ENCODE results near the gene PCDHGA5.
"Not testable (repeated sequence)": the region's sequence is repeated elsewhere in the genome, so short reads cannot be mapped to it uniquely, and the experiment has no call there.

Gene PCDHGA5

GRCh38 chr5:141392429-141393198 is 28.7 kb downstream of the PCDHGA5 start, which contains the start of gene PCDHGA8:
Gene PCDHGA8, plus strand, starts transcription at chr5:141392633. Its CDS starts 181 bp downstream, at chr5:141392814.
- peaks cover 55% of the 10 kb centered on the region for H3K27me3 Mint-ChIP-seq
- peaks cover 22% of the 10 kb centered on the region for H3K36me3 Mint-ChIP-seq
- H3K4me3 Mint-ChIP-seq: no peak within 1 kb of the TSS
- H3K9me3 Mint-ChIP-seq: peaks cover 24% of the 10 kb centered on the region
- H3K27ac Mint-ChIP-seq: no peak within 1 kb of the TSS
- H3K4me1 Mint-ChIP-seq: peaks cover 3% of the 10 kb centered on the region

GRCh38 chr5:141393267-141393666 is 29.3 kb downstream of the PCDHGA5 start:
- peaks cover 3% of the 10 kb centered on the region for H3K4me1 Mint-ChIP-seq
- H3K9me3 Mint-ChIP-seq: peaks cover 24% of the 10 kb centered on the region
- H3K36me3 Mint-ChIP-seq: peaks cover 22% of the 10 kb centered on the region
- no peak overlapping the region for H3K4me3 Mint-ChIP-seq
- no peak overlapping the region for H3K27ac Mint-ChIP-seq
- peaks cover 54% of the 10 kb centered on the region for H3K27me3 Mint-ChIP-seq

GRCh38 chr5:141394401-141395187 is 30.6 kb downstream of the PCDHGA5 start:
- Mint-ChIP-seq H3K9me3 (peaks cover 15% of the 10 kb centered on the region), H3K27me3 (peaks cover 53% of the 10 kb centered on the region), H3K36me3 (peaks cover 19% of the 10 kb centered on the region)
- H3K4me3 Mint-ChIP-seq, H3K4me1 Mint-ChIP-seq, H3K27ac Mint-ChIP-seq: not testable (repeated sequence)

DNA sequence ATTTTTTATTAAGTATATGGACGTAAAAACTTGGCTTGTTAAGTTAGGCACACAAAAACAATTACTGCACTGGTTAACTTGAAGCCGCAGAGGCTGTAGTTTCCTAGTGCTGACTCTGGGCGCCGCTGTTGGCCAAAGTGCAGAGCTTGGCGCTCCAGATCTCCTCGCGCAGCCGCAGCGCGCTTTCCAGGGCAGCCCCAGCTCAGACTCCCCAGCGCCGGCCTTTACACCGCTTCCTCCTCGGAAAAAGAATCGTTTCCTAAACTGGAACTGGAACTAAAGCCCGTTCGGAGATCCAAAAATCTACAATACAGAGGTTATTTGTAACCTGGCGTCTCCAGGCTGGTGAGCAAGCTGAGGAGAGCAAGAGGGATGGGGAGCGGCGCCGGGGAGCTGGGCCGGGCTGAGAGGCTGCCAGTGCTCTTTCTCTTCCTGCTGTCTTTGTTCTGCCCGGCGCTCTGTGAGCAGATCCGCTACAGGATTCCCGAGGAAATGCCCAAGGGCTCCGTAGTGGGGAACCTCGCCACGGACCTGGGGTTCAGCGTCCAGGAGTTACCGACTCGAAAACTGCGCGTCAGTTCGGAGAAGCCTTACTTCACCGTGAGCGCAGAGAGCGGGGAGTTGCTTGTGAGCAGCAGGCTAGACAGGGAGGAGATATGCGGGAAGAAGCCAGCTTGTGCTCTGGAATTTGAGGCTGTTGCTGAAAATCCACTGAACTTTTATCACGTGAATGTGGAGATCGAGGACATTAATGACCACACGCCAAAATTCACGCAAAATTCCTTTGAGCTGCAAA is 34.0 kb downstream of the PCDHGA5 start, which contains the start of gene PCDHGB5:
Gene PCDHGB5 (plus strand): TSS at position 192 of the 796 bp plus-strand sequence. CDS start 181 bp downstream, at position 373.
- peaks cover 12% of the 10 kb centered on the region for H3K9me3 Mint-ChIP-seq
- peak within 1 kb of the TSS; percentile 44 for H3K4me3 Mint-ChIP-seq
- not testable (repeated sequence) for H3K4me1 Mint-ChIP-seq, H3K27ac Mint-ChIP-seq
- peaks cover 19% of the 10 kb centered on the region for H3K36me3 Mint-ChIP-seq
- peaks cover 49% of the 10 kb centered on the region for H3K27me3 Mint-ChIP-seq

DNA sequence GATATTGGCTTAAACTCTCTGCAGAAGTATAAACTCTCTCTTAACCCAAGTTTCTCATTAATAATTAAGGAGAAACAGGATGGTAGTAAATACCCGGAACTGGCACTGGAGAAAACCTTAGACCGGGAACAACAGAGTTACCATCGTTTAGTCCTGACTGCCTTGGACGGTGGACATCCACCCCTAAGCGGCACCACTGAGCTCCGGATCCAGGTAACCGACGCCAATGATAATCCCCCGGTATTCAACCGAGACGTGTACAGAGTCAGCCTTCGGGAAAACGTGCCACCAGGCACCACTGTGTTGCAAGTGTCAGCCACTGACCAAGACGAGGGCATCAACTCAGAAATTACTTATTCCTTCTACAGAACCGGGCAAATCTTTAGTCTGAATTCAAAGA is 34.6 kb downstream of the PCDHGA5 start:
- Mint-ChIP-seq H3K27ac (no peak overlapping the region), H3K36me3 (peaks cover 17% of the 10 kb centered on the region), H3K4me3 (no peak overlapping the region), H3K4me1 (no peaks in the 10 kb centered on the region), H3K27me3 (peaks cover 52% of the 10 kb centered on the region), H3K9me3 (peaks cover 15% of the 10 kb centered on the region)

GRCh38 chr5:141399555-141400258 is 35.7 kb downstream of the PCDHGA5 start:
- Mint-ChIP-seq H3K27me3 (peaks cover 52% of the 10 kb centered on the region), H3K27ac (peak overlapping the region; percentile 86), H3K36me3 (peaks cover 16% of the 10 kb centered on the region), H3K4me3 (peak overlapping the region; percentile 57), H3K4me1 (no peaks in the 10 kb centered on the region), H3K9me3 (peaks cover 11% of the 10 kb centered on the region)

- H3K9me3 Mint-ChIP-seq: peaks cover 11% of the 10 kb centered on the region
- peaks cover 56% of the 10 kb centered on the region for H3K27me3 Mint-ChIP-seq
- peaks cover 16% of the 10 kb centered on the region for H3K36me3 Mint-ChIP-seq
- peak within 1 kb of the TSS; percentile 70 for H3K4me3 Mint-ChIP-seq
- H3K27ac Mint-ChIP-seq: no peak within 1 kb of the TSS
- H3K4me1 Mint-ChIP-seq: no peaks in the 10 kb centered on the region
These were observed 38.7 kb downstream of the PCDHGA5 start, which contains the start of gene PCDHGA9 for GRCh38 chr5:141402553-141403243. Gene PCDHGA9, plus strand, starts transcription at chr5:141402778. Its CDS starts 175 bp downstream, at chr5:141402953.

GRCh38 chr5:141403387-141403786 is 39.4 kb downstream of the PCDHGA5 start:
- peaks cover 16% of the 10 kb centered on the region for H3K9me3 Mint-ChIP-seq
- no peak overlapping the region for H3K4me3 Mint-ChIP-seq
- H3K36me3 Mint-ChIP-seq: peaks cover 19% of the 10 kb centered on the region
- peaks cover 59% of the 10 kb centered on the region for H3K27me3 Mint-ChIP-seq
- no peak overlapping the region for H3K27ac Mint-ChIP-seq
- no peaks in the 10 kb centered on the region for H3K4me1 Mint-ChIP-seq

DNA sequence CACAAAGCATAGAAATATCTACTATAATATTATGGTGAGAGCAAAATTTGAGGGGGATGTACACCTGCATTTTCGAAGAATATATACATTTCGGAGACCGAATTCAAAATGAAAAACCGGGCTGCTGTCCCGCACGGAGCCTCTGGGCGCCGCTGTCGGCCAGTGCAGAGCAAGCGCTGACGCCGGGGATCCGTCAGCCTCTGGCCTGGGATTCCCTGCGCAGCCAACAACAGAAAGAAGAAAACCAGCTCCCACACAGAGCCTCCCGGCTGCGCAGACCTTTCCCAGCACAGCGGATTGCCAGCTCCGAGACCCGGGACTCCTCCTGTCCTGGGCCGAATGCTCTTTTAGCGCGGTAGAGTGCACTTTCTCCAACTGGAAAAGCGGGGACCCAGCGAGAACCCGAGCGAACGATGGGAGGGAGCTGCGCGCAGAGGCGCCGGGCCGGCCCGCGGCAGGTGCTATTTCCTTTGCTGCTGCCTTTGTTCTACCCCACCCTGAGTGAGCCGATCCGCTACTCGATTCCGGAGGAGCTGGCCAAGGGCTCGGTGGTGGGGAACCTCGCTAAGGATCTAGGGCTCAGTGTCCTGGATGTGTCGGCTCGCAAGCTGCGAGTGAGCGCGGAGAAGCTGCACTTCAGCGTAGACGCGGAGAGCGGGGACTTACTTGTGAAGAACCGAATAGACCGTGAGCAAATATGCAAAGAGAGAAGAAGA is 44.0 kb downstream of the PCDHGA5 start, which contains the start of gene PCDHGB6:
Gene PCDHGB6 (plus strand): TSS at position 232 of the 716 bp plus-strand sequence. CDS start 182 bp downstream, at position 414.
- peaks cover 21% of the 10 kb centered on the region for H3K9me3 Mint-ChIP-seq
- H3K4me3 Mint-ChIP-seq: peak within 1 kb of the TSS; percentile 74
- peaks cover 20% of the 10 kb centered on the region for H3K36me3 Mint-ChIP-seq
- H3K4me1 Mint-ChIP-seq, H3K27ac Mint-ChIP-seq: not testable (repeated sequence)
- H3K27me3 Mint-ChIP-seq: peaks cover 59% of the 10 kb centered on the region

- Mint-ChIP-seq H3K4me3 (peak overlapping the region; percentile 52), H3K9me3 (peaks cover 17% of the 10 kb centered on the region), H3K36me3 (peaks cover 22% of the 10 kb centered on the region), H3K27ac (no peak overlapping the region), H3K4me1 (peaks cover 18% of the 10 kb centered on the region), H3K27me3 (peaks cover 59% of the 10 kb centered on the region)
These were observed 45.8 kb downstream of the PCDHGA5 start for GRCh38 chr5:141409598-141410306.

- H3K27ac Mint-ChIP-seq: no peak overlapping the region
These were observed 47.6 kb downstream of the PCDHGA5 start for GRCh38 chr5:141411575-141411974.

DNA sequence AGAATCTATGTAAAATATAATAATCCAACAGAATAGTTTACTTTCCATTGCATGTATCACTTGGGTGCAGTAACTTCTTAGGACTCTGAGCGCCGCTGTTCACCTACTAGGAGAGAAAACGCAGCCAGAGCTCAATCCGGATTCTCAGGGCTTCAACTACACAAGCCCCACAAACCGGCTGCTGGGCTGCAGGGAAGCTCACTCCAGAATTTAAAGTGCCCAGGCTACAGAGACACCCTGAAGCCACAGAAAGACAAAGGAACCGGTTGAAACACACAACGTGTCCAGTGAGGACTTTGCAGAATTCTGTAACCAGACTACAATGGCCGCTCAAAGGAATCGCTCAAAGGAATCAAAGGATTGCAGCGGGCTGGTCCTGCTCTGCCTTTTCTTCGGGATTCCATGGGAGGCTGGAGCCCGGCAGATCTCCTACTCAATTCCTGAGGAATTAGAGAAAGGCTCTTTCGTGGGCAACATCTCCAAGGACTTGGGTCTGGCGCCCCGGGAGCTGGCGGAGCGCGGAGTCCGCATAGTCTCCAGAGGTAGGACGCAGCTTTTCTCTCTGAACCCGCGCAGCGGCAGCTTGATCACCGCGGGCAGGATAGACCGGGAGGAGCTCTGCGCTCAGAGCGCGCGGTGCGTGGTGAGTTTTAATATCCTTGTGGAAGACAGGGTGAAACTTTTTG is 49.0 kb downstream of the PCDHGA5 start, which contains the start of gene PCDHGA10:
Gene PCDHGA10 (plus strand): TSS at position 134 of the 686 bp plus-strand sequence. CDS start 189 bp downstream, at position 323.
- H3K9me3 Mint-ChIP-seq: peaks cover 20% of the 10 kb centered on the region
- peak within 1 kb of the TSS; percentile 90 for H3K4me3 Mint-ChIP-seq
- H3K4me1 Mint-ChIP-seq: peaks cover 18% of the 10 kb centered on the region
- peaks cover 55% of the 10 kb centered on the region for H3K27me3 Mint-ChIP-seq
- H3K36me3 Mint-ChIP-seq: peaks cover 23% of the 10 kb centered on the region
- peak within 1 kb of the TSS; percentile 33 for H3K27ac Mint-ChIP-seq

More at GRCh38 chr5:141411575-141411974, 47.6 kb downstream of the PCDHGA5 start:
- H3K36me3 Mint-ChIP-seq: peaks cover 22% of the 10 kb centered on the region
- H3K9me3 Mint-ChIP-seq: peaks cover 17% of the 10 kb centered on the region
- H3K4me3 Mint-ChIP-seq: no peak overlapping the region
- H3K27me3 Mint-ChIP-seq: peaks cover 56% of the 10 kb centered on the region
- peaks cover 18% of the 10 kb centered on the region for H3K4me1 Mint-ChIP-seq
